ENCODE results near the gene DEPDC1B. TPM values are rescaled to one million over a fixed set of nuclear protein-coding genes. Genes with fewer than 3 reads are reported as not detected.

DEPDC1B gene, protein sequence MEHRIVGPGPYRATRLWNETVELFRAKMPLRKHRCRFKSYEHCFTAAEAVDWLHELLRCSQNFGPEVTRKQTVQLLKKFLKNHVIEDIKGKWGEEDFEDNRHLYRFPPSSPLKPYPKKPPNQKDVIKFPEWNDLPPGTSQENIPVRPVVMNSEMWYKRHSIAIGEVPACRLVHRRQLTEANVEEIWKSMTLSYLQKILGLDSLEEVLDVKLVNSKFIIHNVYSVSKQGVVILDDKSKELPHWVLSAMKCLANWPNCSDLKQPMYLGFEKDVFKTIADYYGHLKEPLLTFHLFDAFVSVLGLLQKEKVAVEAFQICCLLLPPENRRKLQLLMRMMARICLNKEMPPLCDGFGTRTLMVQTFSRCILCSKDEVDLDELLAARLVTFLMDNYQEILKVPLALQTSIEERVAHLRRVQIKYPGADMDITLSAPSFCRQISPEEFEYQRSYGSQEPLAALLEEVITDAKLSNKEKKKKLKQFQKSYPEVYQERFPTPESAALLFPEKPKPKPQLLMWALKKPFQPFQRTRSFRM
- total RNA-seq, result 6.6 and 10.5 TPM in 2 replicates

DNA sequence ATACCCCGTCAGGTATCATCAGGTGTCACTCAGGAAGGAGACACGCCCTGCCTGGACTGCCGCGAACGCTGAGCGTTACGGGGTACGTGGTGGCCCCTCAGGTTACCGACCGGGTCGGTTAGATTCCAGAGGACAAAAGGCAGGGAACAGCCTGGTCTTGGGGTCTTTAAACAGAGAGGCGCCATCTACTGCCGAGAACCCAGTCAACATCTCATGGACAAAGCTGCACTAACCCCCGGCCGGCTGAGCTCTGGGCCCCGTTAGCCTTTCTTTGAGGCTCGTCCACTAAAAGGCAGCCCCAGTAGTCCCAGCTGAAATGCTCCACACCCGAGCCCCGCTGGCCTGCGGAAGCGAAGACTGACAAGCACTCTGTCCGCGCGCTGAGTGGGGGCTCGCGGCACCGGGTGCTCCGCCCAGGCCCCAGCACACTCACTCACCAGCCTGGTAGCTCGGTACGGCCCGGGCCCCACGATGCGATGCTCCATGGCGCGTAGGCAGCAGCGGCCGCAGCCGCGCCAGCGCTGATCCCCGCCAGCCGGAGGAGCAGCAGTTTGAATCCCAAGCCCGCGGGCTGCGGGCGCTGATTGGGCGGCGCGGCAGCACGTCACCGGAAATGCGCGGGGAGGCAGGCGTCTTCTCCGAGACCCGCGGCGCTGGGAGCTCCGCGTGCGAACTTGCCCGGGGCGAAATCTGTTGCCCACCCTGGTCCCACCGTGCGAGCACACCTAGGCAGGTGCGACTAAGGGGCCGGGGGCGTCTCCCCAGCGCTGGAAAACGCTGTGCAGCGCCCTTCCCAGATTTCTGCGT lies at the start of gene DEPDC1B:
Gene DEPDC1B, minus strand, starts transcription at position 558 of the 807 bp plus-strand sequence. Its CDS starts 73 bp downstream, at position 485.

Other genes with a start within 250 kb of the DEPDC1B start
- 0.38 and 1.8 TPM in 2 replicates for gene ELOVL7, start 144.1 kb upstream of the DEPDC1B start, total RNA-seq
- gene ERCC8, start 244.9 kb upstream of the DEPDC1B start, total RNA-seq, result 6.6 and 17.6 TPM in 2 replicates
- 15.7 and 18.9 TPM in 2 replicates for gene NDUFAF2, start 245.0 kb upstream of the DEPDC1B start, total RNA-seq

Data from bladder microvascular endothelial cell (primary cell).